GM21381 (cell line): ENCODE measurements around the gene APBB1.
"Not testable (repeated sequence)": the region's sequence is repeated elsewhere in the genome, so short reads cannot be mapped to it uniquely, and the experiment has no call there.

Experiments used
- ATAC-seq: cut with Tn5 transposase; IDR thresholded peaks from one replicate; pipeline ENCODE4 v1.9.1; 2021; ENCODE audit warnings: mild to moderate bottlenecking, moderate library complexity; ENCODE audit not compliant: unreplicated experiment

Gene APBB1

GRCh38 chr11:6393989-6394670 is 24.8 kb downstream of the APBB1 start:
- no peak for ATAC-seq

- ATAC-seq: not testable (repeated sequence)
Observed at GRCh38 chr11:6392251-6392650, 26.6 kb downstream of the APBB1 start.

- no peak for ATAC-seq
Observed at GRCh38 chr11:6391537-6392134, 27.3 kb downstream of the APBB1 start.

- no peak for ATAC-seq
Observed at GRCh38 chr11:6390718-6391469, 28.0 kb downstream of the APBB1 start.

- peak; percentile 98 for ATAC-seq
Observed at GRCh38 chr11:6389905-6390717, 28.8 kb downstream of the APBB1 start, which contains the start of gene SMPD1. Gene SMPD1, plus strand, starts transcription at chr11:6390474. Its CDS starts 125 bp downstream, at chr11:6390599.

- ATAC-seq: no peak
Observed at GRCh38 chr11:6388748-6389147, 30.1 kb downstream of the APBB1 start.

GRCh38 chr11:6387811-6388599 is 30.9 kb downstream of the APBB1 start:
- no peak for ATAC-seq

GRCh38 chr11:6385046-6385777 is 33.7 kb downstream of the APBB1 start:
- no peak for ATAC-seq

GRCh38 chr11:6378640-6378989 is 40.3 kb downstream of the APBB1 start:
- no peak for ATAC-seq

GRCh38 chr11:6377902-6378639 is 40.8 kb downstream of the APBB1 start:
- ATAC-seq: no peak

GRCh38 chr11:6371825-6372224 is 47.1 kb downstream of the APBB1 start:
- no peak for ATAC-seq

- no peak for ATAC-seq
Observed at GRCh38 chr11:6365659-6366058, 53.2 kb downstream of the APBB1 start.

GRCh38 chr11:6362873-6363678 is 55.8 kb downstream of the APBB1 start:
- ATAC-seq: peak; percentile 93

- no peak for ATAC-seq
Observed at GRCh38 chr11:6362185-6362872, 56.6 kb downstream of the APBB1 start.

GRCh38 chr11:6360183-6360582 is 58.7 kb downstream of the APBB1 start:
- ATAC-seq: no peak

- no peak for ATAC-seq
Observed at GRCh38 chr11:6357222-6357621, 61.7 kb downstream of the APBB1 start.

- no peak for ATAC-seq
Observed at GRCh38 chr11:6356503-6357055, 62.3 kb downstream of the APBB1 start.
